Amygdala (tissue), 56 donors: ENCODE measurements around the gene OOSP2.
"Not testable (repeated sequence)": the region's sequence is repeated elsewhere in the genome, so short reads cannot be mapped to it uniquely, and the experiment has no call there.

Experiments
- DNase-seq, 56 donors: peaks; one replicate each; lab custom pipeline; 2025; lab: John Stamatoyannopoulos, UW

Gene OOSP2

GRCh38 chr11:60040109-60040508, at the start of gene OOSP2:
Gene OOSP2 (plus strand): TSS chr11:60040409. CDS start chr11:60040460, 51 bp downstream.
- DNase-seq = no peak

GRCh38 chr11:59990421-59990820, 49.8 kb upstream of the OOSP2 start:
- no peak for DNase-seq

- no peak for DNase-seq
Observed at GRCh38 chr11:59992425-59992824, 47.8 kb upstream of the OOSP2 start.

GRCh38 chr11:59997800-59998199, 42.4 kb upstream of the OOSP2 start:
- DNase-seq = no peak

GRCh38 chr11:59999691-60000090, 40.5 kb upstream of the OOSP2 start:
- DNase-seq = no peak

GRCh38 chr11:60003729-60004128, 36.5 kb upstream of the OOSP2 start:
- DNase-seq = no peak

- no peak for DNase-seq
Observed at GRCh38 chr11:60005360-60005759, 34.8 kb upstream of the OOSP2 start.

- no peak for DNase-seq
Observed at GRCh38 chr11:60016881-60017280, 23.3 kb upstream of the OOSP2 start, which contains the start of gene OOSP4B. Gene OOSP4B (plus strand): TSS chr11:60017181.

- DNase-seq = no peak
Observed at GRCh38 chr11:60018058-60018457, 22.2 kb upstream of the OOSP2 start.

- DNase-seq = not testable (repeated sequence)
Observed at GRCh38 chr11:60020376-60020775, 19.8 kb upstream of the OOSP2 start.

- DNase-seq = no peak
Observed at GRCh38 chr11:60029015-60029632, 11.1 kb upstream of the OOSP2 start.

GRCh38 chr11:60050422-60050821, 10.2 kb downstream of the OOSP2 start:
- DNase-seq = not testable (repeated sequence)

GRCh38 chr11:60050839-60051238, 10.6 kb downstream of the OOSP2 start:
- not testable (repeated sequence) for DNase-seq

GRCh38 chr11:60056349-60056969, 16.2 kb downstream of the OOSP2 start, which contains the start of gene MS4A3:
Gene MS4A3 (plus strand): TSS chr11:60056665. CDS start chr11:60061161, 4,496 bp downstream.
- no peak for DNase-seq

- no peak for DNase-seq
Observed at GRCh38 chr11:60059052-60059451, 18.8 kb downstream of the OOSP2 start.

GRCh38 chr11:60059521-60060240, 19.5 kb downstream of the OOSP2 start:
- DNase-seq = no peak

GRCh38 chr11:60064111-60064510, 23.9 kb downstream of the OOSP2 start:
- no peak for DNase-seq

GRCh38 chr11:60065801-60066200, 25.6 kb downstream of the OOSP2 start:
- no peak for DNase-seq

GRCh38 chr11:60069450-60069849, 29.2 kb downstream of the OOSP2 start:
- no peak for DNase-seq

GRCh38 chr11:60071644-60072043, 31.4 kb downstream of the OOSP2 start:
- DNase-seq = not testable (repeated sequence)

- no peak for DNase-seq
Observed at GRCh38 chr11:60077216-60077817, 37.1 kb downstream of the OOSP2 start.
